HEK293 (cell line): ENCODE data around the gene MSX1.

Experiments
- CTCF ChIA-PET: fragments of 350-600 bp; formaldehyde crosslinking; extraction: SDS; loops from one replicate; lab custom pipeline; 2021; ENCODE audit warnings: antibody characterized with exemption; lab: Yijun Ruan, JAX
- POLR2A ChIA-PET: fragments of 300-600 bp; formaldehyde crosslinking; extraction: SDS; loops from one replicate; lab custom pipeline; 2020; ENCODE audit warnings: antibody characterized with exemption, inconsistent platforms; lab: Yijun Ruan, JAX
- H3K27ac ChIP-seq: fragments of 200-500 bp; sonication (Bioruptor generic); 2 replicates; pipeline ENCODE4 v1.5.1; 2014; ENCODE audit warnings: low read depth, low read length, control low read depth, inconsistent platforms; ENCODE audit errors: extremely low read depth
- H3K36me3 ChIP-seq, 2 experiments: fragments of 200-500 bp in 1 of 2; sonication (Bioruptor generic) in 1 of 2; 1 replicate in 1 of 2; 2 replicates in 1 of 2; pipeline ENCODE4 v1.5.1; 2014 to 2017; ENCODE audit warnings: inconsistent platforms in 2 of 2, low read length in 2 of 2; ENCODE audit not compliant: control insufficient read depth in 2 of 2, insufficient read depth in 1 of 2
- H3K4me1 ChIP-seq: fragments of 200-500 bp; sonication (Bioruptor generic); 2 replicates; pipeline ENCODE4 v1.5.1; 2014; ENCODE audit warnings: mild to moderate bottlenecking, low read length, inconsistent platforms; ENCODE audit not compliant: control insufficient read depth, insufficient read depth
- H3K4me3 ChIP-seq: 2 replicates; pipeline ENCODE4 v1.5.1; 2011; ENCODE audit warnings: low read depth, mild to moderate bottlenecking, control low read depth, low read length, moderate library complexity
- H3K9me3 ChIP-seq: fragments of 200-500 bp; sonication (Bioruptor generic); 2 replicates; pipeline ENCODE4 v1.5.1; 2014; ENCODE audit warnings: low read depth, low read length, inconsistent platforms; ENCODE audit not compliant: control insufficient read depth, insufficient read depth
- BCL11B ChIP-seq: fragments of 450-650 bp; formaldehyde crosslinking; IDR thresholded peaks from 2 replicates; pipeline ENCODE4 v1.5.1; 2016; ENCODE audit warnings: low read depth, missing biosample characterization, missing genetic modification characterization
- MEIS1 ChIP-seq: sonication (generic); formaldehyde crosslinking; IDR thresholded peaks from 2 replicates; pipeline ENCODE4 v1.8.1; 2022; ENCODE audit warnings: missing genetic modification reagents, mild to moderate bottlenecking, borderline replicate concordance
- OSR2 ChIP-seq: fragments of 450-650 bp; formaldehyde crosslinking; IDR thresholded peaks from 2 replicates; pipeline ENCODE4 v1.5.1; 2016; ENCODE audit warnings: missing biosample characterization, missing genetic modification characterization
- ZFHX2 ChIP-seq: fragments of 450-650 bp; formaldehyde crosslinking; conservative IDR thresholded peaks from 2 replicates; pipeline ENCODE4 v1.5.1; 2016; ENCODE audit warnings: missing biosample characterization, missing genetic modification characterization
- ZNF10 ChIP-seq: fragments of 450-650 bp; formaldehyde crosslinking; IDR thresholded peaks from 2 replicates; pipeline ENCODE4 v1.5.1; 2017; ENCODE audit warnings: missing biosample characterization, missing genetic modification characterization
- ZNF132 ChIP-seq: fragments of 450-650 bp; formaldehyde crosslinking; IDR thresholded peaks from 2 replicates; pipeline ENCODE4 v1.5.1; 2017; ENCODE audit warnings: missing biosample characterization, missing genetic modification characterization, borderline replicate concordance
- ZNF138 ChIP-seq: fragments of 450-650 bp; formaldehyde crosslinking; IDR thresholded peaks from 2 replicates; pipeline ENCODE4 v1.5.1; 2016; ENCODE audit warnings: missing biosample characterization, missing genetic modification characterization, borderline replicate concordance
- ZNF146 ChIP-seq: fragments of 450-650 bp; formaldehyde crosslinking; IDR thresholded peaks from 2 replicates; pipeline ENCODE4 v1.5.1; 2016; ENCODE audit warnings: missing biosample characterization, missing genetic modification characterization
- ZNF211 ChIP-seq: fragments of 450-650 bp; formaldehyde crosslinking; IDR thresholded peaks from 2 replicates; pipeline ENCODE4 v1.5.1; 2016; ENCODE audit warnings: low read depth, missing biosample characterization, missing genetic modification characterization
- ZNF23 ChIP-seq: fragments of 450-650 bp; formaldehyde crosslinking; IDR thresholded peaks from 2 replicates; pipeline ENCODE4 v1.5.1; 2016; ENCODE audit warnings: missing biosample characterization, missing genetic modification characterization, borderline replicate concordance
- ZNF292 ChIP-seq: fragments of 450-650 bp; formaldehyde crosslinking; IDR thresholded peaks from 2 replicates; pipeline ENCODE4 v1.5.1; 2016; ENCODE audit warnings: low read depth, missing biosample characterization, missing genetic modification characterization, borderline replicate concordance
- ZNF311 ChIP-seq: fragments of 450-650 bp; formaldehyde crosslinking; IDR thresholded peaks from 2 replicates; pipeline ENCODE4 v1.5.1; 2017; ENCODE audit warnings: missing biosample characterization, missing genetic modification characterization, borderline replicate concordance
- ZNF335 ChIP-seq: fragments of 450-650 bp; formaldehyde crosslinking; conservative IDR thresholded peaks from 2 replicates; pipeline ENCODE4 v1.5.1; 2016; ENCODE audit warnings: missing biosample characterization, missing genetic modification characterization
- ZNF341 ChIP-seq: fragments of 450-650 bp; formaldehyde crosslinking; IDR thresholded peaks from 2 replicates; pipeline ENCODE4; 2016; ENCODE audit warnings: low read depth, missing biosample characterization, missing genetic modification characterization
- ZNF354C ChIP-seq: fragments of 450-650 bp; formaldehyde crosslinking; IDR thresholded peaks from 2 replicates; pipeline ENCODE4 v1.5.1; 2016; ENCODE audit warnings: missing biosample characterization, missing genetic modification characterization, low read depth, borderline replicate concordance
- ZNF426 ChIP-seq: fragments of 450-650 bp; formaldehyde crosslinking; IDR thresholded peaks from 2 replicates; pipeline ENCODE4 v1.5.1; 2017; ENCODE audit warnings: missing biosample characterization, missing genetic modification characterization, mild to moderate bottlenecking, inconsistent platforms, moderate library complexity
- ZNF510 ChIP-seq: fragments of 450-650 bp; formaldehyde crosslinking; IDR thresholded peaks from 2 replicates; pipeline ENCODE4 v1.5.1; 2018; ENCODE audit warnings: mild to moderate bottlenecking, missing genetic modification characterization, missing biosample characterization; ENCODE audit not compliant: insufficient replicate concordance
- ZNF548 ChIP-seq: fragments of 450-650 bp; formaldehyde crosslinking; IDR thresholded peaks from 2 replicates; pipeline ENCODE4 v1.5.1; 2016; ENCODE audit warnings: missing biosample characterization, missing genetic modification characterization
- ZNF549 ChIP-seq: fragments of 450-650 bp; IDR thresholded peaks from 2 replicates; pipeline ENCODE4 v1.5.1; 2018; ENCODE audit warnings: missing biosample characterization, missing genetic modification characterization, mild to moderate bottlenecking, inconsistent platforms, moderate library complexity
- ZNF560 ChIP-seq: fragments of 450-650 bp; formaldehyde crosslinking; IDR thresholded peaks from 2 replicates; pipeline ENCODE4 v1.5.1; 2017; ENCODE audit warnings: missing biosample characterization, missing genetic modification characterization, borderline replicate concordance
- ZNF621 ChIP-seq: fragments of 450-650 bp; formaldehyde crosslinking; IDR thresholded peaks from 2 replicates; pipeline ENCODE4 v1.5.1; 2017; ENCODE audit warnings: missing biosample characterization, missing genetic modification characterization
- ZNF629 ChIP-seq: fragments of 450-650 bp; formaldehyde crosslinking; IDR thresholded peaks from 2 replicates; pipeline ENCODE4 v1.5.1; 2017; ENCODE audit warnings: missing biosample characterization, missing genetic modification characterization
- ZXDB ChIP-seq: fragments of 450-650 bp; formaldehyde crosslinking; IDR thresholded peaks from 2 replicates; pipeline ENCODE4 v1.5.1; 2016; ENCODE audit warnings: missing biosample characterization, missing genetic modification characterization
- TF ChIP-seq, protein P1 (sequence below): fragments of 450-650 bp; formaldehyde crosslinking; IDR thresholded peaks from 2 replicates; pipeline ENCODE4 v1.5.1; 2016; ENCODE audit warnings: missing biosample characterization, missing genetic modification characterization
- TF ChIP-seq, protein P2 (sequence below): fragments of 450-650 bp; formaldehyde crosslinking; IDR thresholded peaks from 2 replicates; pipeline ENCODE4 v1.5.1; 2016; ENCODE audit warnings: missing biosample characterization, missing genetic modification characterization, borderline replicate concordance
- TF ChIP-seq, protein P3 (sequence below): fragments of 450-650 bp; formaldehyde crosslinking; optimal IDR thresholded peaks from 2 replicates; pipeline ENCODE3; 2016; ENCODE audit warnings: missing biosample characterization, mild to moderate bottlenecking, missing genetic modification characterization
- TF ChIP-seq, protein P4 (sequence below): fragments of 450-650 bp; formaldehyde crosslinking; IDR thresholded peaks from 2 replicates; pipeline ENCODE4 v1.5.1; 2016; ENCODE audit warnings: missing biosample characterization, missing genetic modification characterization

The MSX1 gene

DNA sequence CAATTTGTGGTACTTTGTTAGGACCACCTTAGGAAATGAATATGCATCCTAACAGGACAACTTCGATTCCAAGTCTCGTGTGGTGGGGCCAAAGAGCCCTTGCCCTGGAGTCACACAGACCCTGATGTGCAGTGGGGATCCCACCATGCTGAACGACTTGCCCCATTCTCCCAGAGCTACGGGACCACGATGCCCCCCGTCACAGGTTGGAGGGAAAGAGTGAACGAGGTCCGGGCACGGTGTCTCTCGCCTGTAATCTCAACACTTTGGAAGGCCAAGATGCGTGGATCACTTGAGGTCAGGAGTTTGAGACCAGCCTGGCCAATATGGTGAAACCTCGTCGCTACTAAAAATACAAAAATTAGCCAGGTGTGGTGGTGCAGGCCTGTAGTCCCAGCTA is 14.4 kb upstream of the MSX1 start (continued):
- TF ChIP-seq ZNF335 (no peak), ZNF311 (no peak), ZXDB (tag by site-specific recombination) (no peak), ZNF23 (tag by site-specific recombination) (no peak), ZNF354C (no peak), ZNF621 (tag by site-specific recombination) (no peak), ZNF138 (no peak), MEIS1 (CRISPR knock-in tag) (no peak)
- TF ChIP-seq, protein P1, sequence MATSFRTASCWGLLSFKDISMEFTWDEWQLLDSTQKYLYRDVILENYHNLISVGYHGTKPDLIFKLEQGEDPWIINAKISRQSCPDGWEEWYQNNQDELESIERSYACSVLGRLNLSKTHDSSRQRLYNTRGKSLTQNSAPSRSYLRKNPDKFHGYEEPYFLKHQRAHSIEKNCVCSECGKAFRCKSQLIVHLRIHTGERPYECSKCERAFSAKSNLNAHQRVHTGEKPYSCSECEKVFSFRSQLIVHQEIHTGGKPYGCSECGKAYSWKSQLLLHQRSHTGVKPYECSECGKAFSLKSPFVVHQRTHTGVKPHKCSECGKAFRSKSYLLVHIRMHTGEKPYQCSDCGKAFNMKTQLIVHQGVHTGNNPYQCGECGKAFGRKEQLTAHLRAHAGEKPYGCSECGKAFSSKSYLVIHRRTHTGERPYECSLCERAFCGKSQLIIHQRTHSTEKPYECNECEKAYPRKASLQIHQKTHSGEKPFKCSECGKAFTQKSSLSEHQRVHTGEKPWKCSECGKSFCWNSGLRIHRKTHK: no peak

DNA sequence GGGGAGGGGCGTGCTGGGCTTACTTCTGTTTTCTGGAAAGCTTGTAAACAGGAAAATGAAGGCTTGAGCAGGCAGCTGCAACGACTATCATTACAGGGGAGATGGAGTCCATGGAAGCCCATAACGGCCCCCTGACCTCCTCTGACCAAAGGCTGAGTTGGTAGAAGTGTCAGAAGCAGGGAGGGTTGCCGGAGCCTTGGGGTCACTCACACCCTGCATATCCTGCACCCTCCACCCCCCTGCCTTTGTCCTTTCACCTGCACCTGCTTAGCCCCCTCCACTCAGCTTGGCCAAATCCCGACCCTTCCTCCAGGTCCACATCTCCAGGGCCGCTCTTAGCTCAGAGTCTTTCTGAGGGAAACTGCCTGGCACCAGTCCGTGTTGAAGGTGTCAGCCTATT is 12.5 kb upstream of the MSX1 start:
- no peak overlapping the region for H3K27ac ChIP-seq
- no peaks in the 10 kb centered on the region for H3K9me3 ChIP-seq
- H3K36me3 ChIP-seq: no peaks in the 10 kb centered on the region
- ChIA-PET CTCF (no interaction called here), POLR2A (no interaction called here)
- H3K4me1 ChIP-seq: no peaks in the 10 kb centered on the region
- H3K4me3 ChIP-seq: no peak overlapping the region
- no peak for TF ChIP-seq ZFHX2 (tag by site-specific recombination)
- TF ChIP-seq, protein P2, sequence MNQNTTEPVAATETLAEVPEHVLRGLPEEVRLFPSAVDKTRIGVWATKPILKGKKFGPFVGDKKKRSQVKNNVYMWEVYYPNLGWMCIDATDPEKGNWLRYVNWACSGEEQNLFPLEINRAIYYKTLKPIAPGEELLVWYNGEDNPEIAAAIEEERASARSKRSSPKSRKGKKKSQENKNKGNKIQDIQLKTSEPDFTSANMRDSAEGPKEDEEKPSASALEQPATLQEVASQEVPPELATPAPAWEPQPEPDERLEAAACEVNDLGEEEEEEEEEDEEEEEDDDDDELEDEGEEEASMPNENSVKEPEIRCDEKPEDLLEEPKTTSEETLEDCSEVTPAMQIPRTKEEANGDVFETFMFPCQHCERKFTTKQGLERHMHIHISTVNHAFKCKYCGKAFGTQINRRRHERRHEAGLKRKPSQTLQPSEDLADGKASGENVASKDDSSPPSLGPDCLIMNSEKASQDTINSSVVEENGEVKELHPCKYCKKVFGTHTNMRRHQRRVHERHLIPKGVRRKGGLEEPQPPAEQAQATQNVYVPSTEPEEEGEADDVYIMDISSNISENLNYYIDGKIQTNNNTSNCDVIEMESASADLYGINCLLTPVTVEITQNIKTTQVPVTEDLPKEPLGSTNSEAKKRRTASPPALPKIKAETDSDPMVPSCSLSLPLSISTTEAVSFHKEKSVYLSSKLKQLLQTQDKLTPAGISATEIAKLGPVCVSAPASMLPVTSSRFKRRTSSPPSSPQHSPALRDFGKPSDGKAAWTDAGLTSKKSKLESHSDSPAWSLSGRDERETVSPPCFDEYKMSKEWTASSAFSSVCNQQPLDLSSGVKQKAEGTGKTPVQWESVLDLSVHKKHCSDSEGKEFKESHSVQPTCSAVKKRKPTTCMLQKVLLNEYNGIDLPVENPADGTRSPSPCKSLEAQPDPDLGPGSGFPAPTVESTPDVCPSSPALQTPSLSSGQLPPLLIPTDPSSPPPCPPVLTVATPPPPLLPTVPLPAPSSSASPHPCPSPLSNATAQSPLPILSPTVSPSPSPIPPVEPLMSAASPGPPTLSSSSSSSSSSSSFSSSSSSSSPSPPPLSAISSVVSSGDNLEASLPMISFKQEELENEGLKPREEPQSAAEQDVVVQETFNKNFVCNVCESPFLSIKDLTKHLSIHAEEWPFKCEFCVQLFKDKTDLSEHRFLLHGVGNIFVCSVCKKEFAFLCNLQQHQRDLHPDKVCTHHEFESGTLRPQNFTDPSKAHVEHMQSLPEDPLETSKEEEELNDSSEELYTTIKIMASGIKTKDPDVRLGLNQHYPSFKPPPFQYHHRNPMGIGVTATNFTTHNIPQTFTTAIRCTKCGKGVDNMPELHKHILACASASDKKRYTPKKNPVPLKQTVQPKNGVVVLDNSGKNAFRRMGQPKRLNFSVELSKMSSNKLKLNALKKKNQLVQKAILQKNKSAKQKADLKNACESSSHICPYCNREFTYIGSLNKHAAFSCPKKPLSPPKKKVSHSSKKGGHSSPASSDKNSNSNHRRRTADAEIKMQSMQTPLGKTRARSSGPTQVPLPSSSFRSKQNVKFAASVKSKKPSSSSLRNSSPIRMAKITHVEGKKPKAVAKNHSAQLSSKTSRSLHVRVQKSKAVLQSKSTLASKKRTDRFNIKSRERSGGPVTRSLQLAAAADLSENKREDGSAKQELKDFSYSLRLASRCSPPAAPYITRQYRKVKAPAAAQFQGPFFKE (tag by site-specific recombination): no peak
- TF ChIP-seq ZNF548: no peak
- TF ChIP-seq ZNF629 (tag by site-specific recombination): no peak
- no peak for TF ChIP-seq ZNF146 (tag by site-specific recombination)
- TF ChIP-seq, protein P3, sequence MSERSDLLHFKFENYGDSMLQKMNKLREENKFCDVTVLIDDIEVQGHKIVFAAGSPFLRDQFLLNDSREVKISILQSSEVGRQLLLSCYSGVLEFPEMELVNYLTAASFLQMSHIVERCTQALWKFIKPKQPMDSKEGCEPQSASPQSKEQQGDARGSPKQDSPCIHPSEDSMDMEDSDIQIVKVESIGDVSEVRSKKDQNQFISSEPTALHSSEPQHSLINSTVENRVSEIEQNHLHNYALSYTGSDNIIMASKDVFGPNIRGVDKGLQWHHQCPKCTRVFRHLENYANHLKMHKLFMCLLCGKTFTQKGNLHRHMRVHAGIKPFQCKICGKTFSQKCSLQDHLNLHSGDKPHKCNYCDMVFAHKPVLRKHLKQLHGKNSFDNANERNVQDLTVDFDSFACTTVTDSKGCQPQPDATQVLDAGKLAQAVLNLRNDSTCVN (tag by site-specific recombination): no peak
- TF ChIP-seq ZNF341 (tag by site-specific recombination): no peak
- TF ChIP-seq BCL11B: no peak
- no peak for TF ChIP-seq ZNF549
- TF ChIP-seq, protein P4, sequence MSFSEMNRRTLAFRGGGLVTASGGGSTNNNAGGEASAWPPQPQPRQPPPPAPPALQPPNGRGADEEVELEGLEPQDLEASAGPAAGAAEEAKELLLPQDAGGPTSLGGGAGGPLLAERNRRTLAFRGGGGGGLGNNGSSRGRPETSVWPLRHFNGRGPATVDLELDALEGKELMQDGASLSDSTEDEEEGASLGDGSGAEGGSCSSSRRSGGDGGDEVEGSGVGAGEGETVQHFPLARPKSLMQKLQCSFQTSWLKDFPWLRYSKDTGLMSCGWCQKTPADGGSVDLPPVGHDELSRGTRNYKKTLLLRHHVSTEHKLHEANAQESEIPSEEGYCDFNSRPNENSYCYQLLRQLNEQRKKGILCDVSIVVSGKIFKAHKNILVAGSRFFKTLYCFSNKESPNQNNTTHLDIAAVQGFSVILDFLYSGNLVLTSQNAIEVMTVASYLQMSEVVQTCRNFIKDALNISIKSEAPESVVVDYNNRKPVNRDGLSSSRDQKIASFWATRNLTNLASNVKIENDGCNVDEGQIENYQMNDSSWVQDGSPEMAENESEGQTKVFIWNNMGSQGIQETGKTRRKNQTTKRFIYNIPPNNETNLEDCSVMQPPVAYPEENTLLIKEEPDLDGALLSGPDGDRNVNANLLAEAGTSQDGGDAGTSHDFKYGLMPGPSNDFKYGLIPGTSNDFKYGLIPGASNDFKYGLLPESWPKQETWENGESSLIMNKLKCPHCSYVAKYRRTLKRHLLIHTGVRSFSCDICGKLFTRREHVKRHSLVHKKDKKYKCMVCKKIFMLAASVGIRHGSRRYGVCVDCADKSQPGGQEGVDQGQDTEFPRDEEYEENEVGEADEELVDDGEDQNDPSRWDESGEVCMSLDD (tag by site-specific recombination): no peak
- TF ChIP-seq ZNF292 (tag by site-specific recombination): no peak
- no peak for TF ChIP-seq ZNF560 (tag by site-specific recombination)
- no peak for TF ChIP-seq OSR2
- TF ChIP-seq ZNF132 (tag by site-specific recombination): no peak
- TF ChIP-seq ZNF10 (tag by site-specific recombination): no peak
- TF ChIP-seq ZNF510: no peak
- no peak for TF ChIP-seq ZNF426 (tag by site-specific recombination)
- TF ChIP-seq ZNF211 (tag by site-specific recombination): no peak
